Suprapubic skin (tissue), 4 donors: ENCODE results near the gene NIPAL3. TPM values are rescaled to one million over a fixed set of nuclear protein-coding genes. Genes with fewer than 3 reads are reported as not detected.
"Not testable (repeated sequence)": the region's sequence is repeated elsewhere in the genome, so short reads cannot be mapped to it uniquely, and the experiment has no call there.

Experiments
- DNase-seq, 2 donors: peaks; one replicate each; pipeline ENCODE4 v3.0.0-alpha.2; 2019; ENCODE audit warnings: low spot score in 2 of 2
- H3K27ac ChIP-seq: fragments of 200-600 bp; sonication (generic); one replicate; pipeline ENCODE4 v1.5.1; 2019
- H3K27me3 ChIP-seq: fragments of 200-600 bp; sonication (generic); one replicate; pipeline ENCODE4 v1.5.1; 2019
- H3K36me3 ChIP-seq: fragments of 200-600 bp; sonication (generic); one replicate; pipeline ENCODE4 v1.5.1; 2019
- H3K4me1 ChIP-seq: fragments of 200-600 bp; sonication (generic); one replicate; pipeline ENCODE4 v1.5.1; 2019
- H3K4me3 ChIP-seq: fragments of 200-600 bp; sonication (generic); one replicate; pipeline ENCODE4 v1.5.1; 2019; ENCODE audit warnings: mild to moderate bottlenecking
- H3K9me3 ChIP-seq: fragments of 200-600 bp; sonication (generic); one replicate; pipeline ENCODE4 v1.5.1; 2019
- CTCF ChIP-seq, 2 donors: fragments of 200-600 bp in 1 of 2; fragments of 450-650 bp in 1 of 2; sonication (generic) in 1 of 2; IDR thresholded peaks; one replicate each; pipeline ENCODE4 v1.5.1; 2016 to 2019; ENCODE audit warnings: antibody characterized with exemption in 2 of 2, mild to moderate bottlenecking in 1 of 2, moderate library complexity in 1 of 2
- EP300 ChIP-seq: sonication (generic); formaldehyde crosslinking; IDR thresholded peaks from one replicate; pipeline ENCODE4 v1.6.1; 2017; ENCODE audit warnings: antibody characterized with exemption
- POLR2A ChIP-seq, 2 donors: fragments of 450-650 bp; IDR thresholded peaks; one replicate each; pipeline ENCODE4 v1.6.1; 2017; ENCODE audit warnings: antibody characterized with exemption in 2 of 2, mild to moderate bottlenecking in 2 of 2, moderate library complexity in 2 of 2
- POLR2AphosphoS5 ChIP-seq, 3 donors: sonication (generic); formaldehyde crosslinking; IDR thresholded peaks; one replicate each; pipeline ENCODE4 v1.6.1; 2017; ENCODE audit warnings: antibody characterized with exemption in 3 of 3
- WGBS: methylation state at CpG from one replicate; pipeline ENCODE4 v1.1.5; 2018; 5-methylcytosine and 5-hydroxymethylcytosine counted together
- total RNA-seq, 4 donors: library from RNA; depleted of rRNA; stranded (reverse); fragments of >200 nt; gene quantifications; one replicate each; pipeline ENCODE4 v1.1.0, GENCODE V29; 2016

Gene NIPAL3
- total RNA-seq, 4 donors from 2014 or later, result 42.4 to 75.4 (median 64.6) TPM

- H3K36me3 ChIP-seq, result peaks cover 22% of the 10 kb centered on the region
- DNase-seq, result no peak
- TF ChIP-seq EP300, result no peak
- no peak for TF ChIP-seq POLR2A (IDR thresholded peaks at IDR 0.05)
- TF ChIP-seq POLR2AphosphoS5 (IDR thresholded peaks at IDR 0.05), result no peak
- H3K4me3 ChIP-seq, result no peak overlapping the region
- H3K27me3 ChIP-seq, result no peaks in the 10 kb centered on the region
- no peak overlapping the region for H3K27ac ChIP-seq
- peaks cover 27% of the 10 kb centered on the region for H3K4me1 ChIP-seq
- H3K9me3 ChIP-seq, result no peaks in the 10 kb centered on the region
Observed at GRCh38 chr1:24442764-24443163, 27.2 kb downstream of the NIPAL3 start.

DNA sequence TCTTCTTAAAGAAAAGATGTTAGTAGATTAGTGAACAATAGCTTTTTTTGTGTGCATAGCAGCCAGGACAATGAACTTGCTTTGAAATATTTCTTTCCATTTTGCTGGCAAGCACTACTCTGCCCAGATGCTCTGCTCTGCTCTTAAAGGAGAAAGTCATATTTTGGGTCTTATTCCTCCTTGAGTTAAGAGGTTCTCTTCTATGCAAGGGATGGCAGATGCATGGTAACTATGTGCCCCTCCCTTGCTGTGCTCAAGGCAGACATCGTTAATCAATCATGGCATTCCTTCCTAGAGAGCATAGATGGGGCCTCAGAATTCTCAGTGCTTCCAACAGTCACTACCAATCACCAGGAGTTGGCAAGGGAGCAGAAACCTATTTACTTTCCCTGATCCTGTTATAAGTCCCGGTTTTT, 27.6 kb downstream of the NIPAL3 start:
- DNase-seq, result no peak
- Histone ChIP-seq H3K4me1 (peaks cover 22% of the 10 kb centered on the region), H3K27me3 (no peaks in the 10 kb centered on the region), H3K36me3 (peaks cover 27% of the 10 kb centered on the region), H3K9me3 (no peaks in the 10 kb centered on the region), H3K4me3 (no peak overlapping the region), H3K27ac (peak overlapping the region; percentile 13)
- 64% methylated on average over 2 of the region's 2 CpGs for WGBS
- TF ChIP-seq POLR2A (IDR thresholded peaks at IDR 0.05) (no peak), POLR2AphosphoS5 (IDR thresholded peaks at IDR 0.05) (no peak), EP300 (no peak), CTCF (IDR thresholded peaks at IDR 0.05) (no peak)

- H3K36me3 ChIP-seq, result peaks cover 40% of the 10 kb centered on the region
- not testable (repeated sequence) for H3K9me3 ChIP-seq, H3K27ac ChIP-seq, DNase-seq, H3K4me3 ChIP-seq, H3K27me3 ChIP-seq
- peaks cover 13% of the 10 kb centered on the region for H3K4me1 ChIP-seq
- WGBS, result 97% methylated on average over 2 of the region's 2 CpGs
Observed at GRCh38 chr1:24446446-24446845, 30.8 kb downstream of the NIPAL3 start.

GRCh38 chr1:24450316-24450715, 34.7 kb downstream of the NIPAL3 start:
- Histone ChIP-seq H3K36me3 (peaks cover 66% of the 10 kb centered on the region), H3K9me3 (no peaks in the 10 kb centered on the region), H3K27ac (no peak overlapping the region), H3K4me3 (no peak overlapping the region), H3K27me3 (no peaks in the 10 kb centered on the region), H3K4me1 (no peaks in the 10 kb centered on the region)
- TF ChIP-seq EP300 (no peak), CTCF (IDR thresholded peaks at IDR 0.05) (no peak), POLR2A (IDR thresholded peaks at IDR 0.05) (no peak), POLR2AphosphoS5 (IDR thresholded peaks at IDR 0.05) (no peak)
- DNase-seq, result no peak
- WGBS, result 75% methylated on average over 4 of the region's 4 CpGs

DNA sequence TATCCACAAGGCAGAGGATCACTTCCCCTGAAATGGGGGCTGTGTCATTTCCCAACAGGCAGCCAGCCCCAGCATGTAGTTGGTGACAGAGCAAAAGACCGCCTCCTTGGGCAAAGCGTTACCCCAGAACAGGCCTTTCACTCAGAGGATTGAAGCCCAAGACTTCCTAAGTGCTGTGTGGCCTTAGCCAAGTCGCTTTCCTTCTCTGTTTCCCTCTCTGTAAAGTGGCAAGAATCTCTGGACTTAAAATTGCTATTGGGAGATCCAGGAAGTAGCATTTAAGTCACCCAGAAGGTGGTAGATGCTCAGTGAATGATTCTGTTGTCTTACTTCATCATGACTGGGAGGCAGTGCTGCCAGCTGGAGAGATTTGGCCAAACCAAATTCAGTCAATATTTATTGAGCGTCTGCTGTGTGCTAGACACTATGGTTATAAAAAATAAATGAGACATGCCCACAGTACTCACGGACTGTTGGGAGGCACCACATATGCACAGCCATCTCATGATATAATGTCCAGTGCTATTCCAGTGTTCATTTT, 35.3 kb downstream of the NIPAL3 start:
- TF ChIP-seq POLR2AphosphoS5 (IDR thresholded peaks at IDR 0.05) (no peak), EP300 (no peak), POLR2A (IDR thresholded peaks at IDR 0.05) (no peak), CTCF (IDR thresholded peaks at IDR 0.05) (no peak)
- H3K36me3 ChIP-seq, result peaks cover 67% of the 10 kb centered on the region
- no peak overlapping the region for H3K27ac ChIP-seq
- 84% methylated on average over 5 of the region's 5 CpGs for WGBS
- no peaks in the 10 kb centered on the region for H3K27me3 ChIP-seq
- H3K4me1 ChIP-seq, result no peaks in the 10 kb centered on the region
- DNase-seq, result peak in 1 of 2 donors; percentile 24
- no peaks in the 10 kb centered on the region for H3K9me3 ChIP-seq
- H3K4me3 ChIP-seq, result no peak overlapping the region

DNA sequence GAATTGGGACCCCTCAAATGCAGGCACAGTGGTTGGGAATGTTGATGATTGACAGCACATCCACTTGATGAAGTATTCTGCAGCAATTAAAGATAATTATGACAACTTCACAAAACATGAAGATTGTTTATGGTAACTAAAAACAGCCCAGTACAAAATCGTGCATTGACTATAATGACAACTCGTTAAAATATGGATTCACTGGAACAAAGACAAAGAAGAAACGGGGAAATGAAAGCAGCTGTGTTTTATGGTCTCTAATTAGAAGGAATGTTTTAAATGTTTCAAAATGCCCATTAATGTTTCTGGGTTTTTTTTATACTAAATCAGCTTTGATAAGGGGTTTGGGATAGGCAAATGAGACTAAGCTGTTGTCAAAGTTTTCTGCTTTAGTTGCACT, 36.1 kb downstream of the NIPAL3 start:
- Histone ChIP-seq H3K36me3 (peaks cover 72% of the 10 kb centered on the region), H3K27ac (no peak overlapping the region), H3K27me3 (no peaks in the 10 kb centered on the region), H3K9me3 (no peaks in the 10 kb centered on the region), H3K4me1 (no peaks in the 10 kb centered on the region), H3K4me3 (no peak overlapping the region)
- DNase-seq, result no peak
- TF ChIP-seq POLR2A (IDR thresholded peaks at IDR 0.05), result no peak
- no peak for TF ChIP-seq EP300
- TF ChIP-seq CTCF (IDR thresholded peaks at IDR 0.05), result no peak
- TF ChIP-seq POLR2AphosphoS5 (IDR thresholded peaks at IDR 0.05), result no peak
- 65% methylated on average over 3 of the region's 3 CpGs for WGBS
